ENCODE results near the gene JMJD6. TPM values are rescaled to one million over a fixed set of nuclear protein-coding genes. Genes with fewer than 3 reads are reported as not detected.
A peak's percentile ranks its signal among the peaks of the same experiment; 100 is the strongest.

Gene JMJD6
- total RNA-seq, 1 experiment from 2014 or later = 47.6 TPM

- Histone ChIP-seq H4K20me1 (ENCODE audit: insufficient read depth) (no peaks in the 10 kb centered on the region), H2AFZ (ENCODE audit: low read depth, low read length, poor library complexity, severe bottlenecking) (no peak overlapping the region), H3K27me3 (ENCODE audit: insufficient read depth, low read length) (no peaks in the 10 kb centered on the region), H3K9me2 (ENCODE audit: insufficient read depth) (no peaks in the 10 kb centered on the region), H3K9ac (ENCODE audit: low read length) (no peak overlapping the region), H3K36me3 (ENCODE audit: control insufficient read depth in 1 of 2, insufficient read depth in 2 of 2, low read length in 2 of 2) (peaks cover 2 to 24% of the 10 kb centered on the region in 2 experiments; a peak in 1 of 4 replicates), H3K27ac (ENCODE audit: low read depth, low read length) (no peak overlapping the region), H3K4me2 (ENCODE audit: low read length) (no peak overlapping the region), H3K79me2 (ENCODE audit: insufficient read depth, low read length) (no peaks in the 10 kb centered on the region), H3K9me3 (ENCODE audit: control insufficient read depth in 1 of 2, insufficient read depth in 1 of 2, low read depth in 1 of 2, low read length in 2 of 2) (peaks cover 0 to 2% of the 10 kb centered on the region in 2 experiments; a peak in 1 of 4 replicates), H3K4me3 (replicated peaks in 1 of 2; ENCODE audit: low read depth in 1 of 2, low read length in 2 of 2) (no peak overlapping the region), H3K4me1 (ENCODE audit: control insufficient read depth in 1 of 2, insufficient read depth in 2 of 2, low read length in 2 of 2) (peaks cover 0 to 12% of the 10 kb centered on the region in 2 experiments; a peak in 2 of 4 replicates)
- intact Hi-C loops (cut with micrococcal nuclease) = loop anchor here (2.0 kb wide), 1 partner anchor 24 kb away; no protein-coding TSS in a partner anchor
- DNase-seq (ENCODE audit: low read depth, low spot score) = no peak
- BruUV-seq (replicated peaks) = no TSS peak
- ChIA-PET RAD21 (ENCODE audit: low non-redundant PET in 1 of 2, low total read pairs in 2 of 2, uncharacterized antibody in 2 of 2, unreplicated experiment in 2 of 2) (no interaction called here), POLR2A (no interaction called here), CTCF (no interaction called here)
- TF ChIP-seq ATF3 (IDR thresholded peaks at IDR 0.05) = no peak
- ATAC-seq = no peak
Observed at GRCh38 chr17:76744747-76745146, 18.3 kb upstream of the JMJD6 start.

GRCh38 chr17:76742958-76743357 lies 16.6 kb upstream of the JMJD6 start:
- no peak overlapping the region for H3K27ac ChIP-seq (ENCODE audit: low read depth, low read length)

More at GRCh38 chr17:76742958-76743357, 16.6 kb upstream of the JMJD6 start:
- H3K79me2 ChIP-seq (ENCODE audit: insufficient read depth, low read length) = no peaks in the 10 kb centered on the region
- TF ChIP-seq SIN3A (IDR thresholded peaks at IDR 0.05; ENCODE audit: low read depth) = 0 out of 2 replicates have a peak, but pooled peaks have one; percentile 24
- no peak for TF ChIP-seq SRF (IDR thresholded peaks at IDR 0.05; ENCODE audit: low read depth)
- H2AFZ ChIP-seq (ENCODE audit: low read depth, low read length, poor library complexity, severe bottlenecking) = no peak overlapping the region
- ChIA-PET CTCF (interaction anchor here (1.4 kb wide), 1 partner anchor 16 kb away, joined by 3 read pairs; no protein-coding TSS in a partner anchor), RAD21 (ENCODE audit: low non-redundant PET in 1 of 2, low total read pairs in 2 of 2, uncharacterized antibody in 2 of 2, unreplicated experiment in 2 of 2) (no interaction called here), POLR2A (interaction anchor here (1.7 kb wide), 1 partner anchor 9 kb away, joined by 3 read pairs; no protein-coding TSS in a partner anchor)
- DNase-seq (ENCODE audit: low read depth, low spot score) (no peak), ATAC-seq (no peak)
- intact Hi-C loops (cut with micrococcal nuclease) = no loop called here
- H3K9ac ChIP-seq (ENCODE audit: low read length) = no peak overlapping the region
- H3K4me1 ChIP-seq (ENCODE audit: control insufficient read depth in 1 of 2, insufficient read depth in 2 of 2, low read length in 2 of 2) = peaks cover 8 to 23% of the 10 kb centered on the region in 2 experiments
- BruUV-seq (replicated peaks) = no TSS peak
- no peaks in the 10 kb centered on the region for H4K20me1 ChIP-seq (ENCODE audit: insufficient read depth)
- H3K36me3 ChIP-seq (ENCODE audit: control insufficient read depth in 1 of 2, insufficient read depth in 2 of 2, low read length in 2 of 2) = peaks cover 2 to 24% of the 10 kb centered on the region in 2 experiments; a peak in 1 of 4 replicates
- peaks cover 0 to 2% of the 10 kb centered on the region in 2 experiments; a peak in 1 of 4 replicates for H3K9me3 ChIP-seq (ENCODE audit: control insufficient read depth in 1 of 2, insufficient read depth in 1 of 2, low read depth in 1 of 2, low read length in 2 of 2)
- H3K4me3 ChIP-seq (replicated peaks in 1 of 2; ENCODE audit: low read depth in 1 of 2, low read length in 2 of 2) = no peak overlapping the region
- H3K4me2 ChIP-seq (ENCODE audit: low read length) = no peak overlapping the region
- H3K9me2 ChIP-seq (ENCODE audit: insufficient read depth) = no peaks in the 10 kb centered on the region
- H3K27me3 ChIP-seq (ENCODE audit: insufficient read depth, low read length) = no peaks in the 10 kb centered on the region
